CD14-positive monocyte (primary cell): ENCODE data around the gene ZNF559. TPM values are rescaled to one million over a fixed set of nuclear protein-coding genes. Genes with fewer than 3 reads are reported as not detected.
A peak's percentile ranks its signal among the peaks of the same experiment; 100 is the strongest.

ENCODE experiments used
- DNase-seq, 3 donors: peaks; one replicate each; pipeline ENCODE4 v3.0.0-alpha.2; 2011 to 2022
- H2AFZ ChIP-seq: 2 replicates; pipeline ENCODE4 v1.6.0; 2012; ENCODE audit warnings: mild to moderate bottlenecking, low read depth, low read length, inconsistent platforms; ENCODE audit not compliant: insufficient read depth, poor library complexity, severe bottlenecking
- H3K27ac ChIP-seq, 2 donors: 1 replicate in 1 of 2; 2 replicates in 1 of 2; pipeline ENCODE4 v1.5.1; 2012 to 2013; ENCODE audit warnings: low read length in 2 of 2, control low read depth in 1 of 2, inconsistent platforms in 1 of 2, low read depth in 1 of 2, mild to moderate bottlenecking in 1 of 2
- H3K27me3 ChIP-seq, 2 donors: one replicate each; pipeline versions ENCODE4 v1.6.0 to v1.6.1; 2011 to 2013; ENCODE audit warnings: low read length in 2 of 2; ENCODE audit not compliant: control insufficient read depth in 2 of 2, insufficient read depth in 2 of 2
- H3K36me3 ChIP-seq, 2 donors: replicated peaks in 1 of 2; 1 replicate in 1 of 2; 2 replicates in 1 of 2; pipeline versions ENCODE4 v1.5.1 to v1.6.1; 2012 to 2013; ENCODE audit warnings: low read length in 2 of 2, control low read depth in 1 of 2, inconsistent platforms in 1 of 2, mild to moderate bottlenecking in 1 of 2; ENCODE audit not compliant: insufficient read depth in 2 of 2, control insufficient read depth in 1 of 2
- H3K4me1 ChIP-seq, 2 donors: 1 replicate in 1 of 2; 2 replicates in 1 of 2; pipeline versions ENCODE4 v1.5.1 to v1.6.1; 2012 to 2013; ENCODE audit warnings: low read length in 2 of 2, control low read depth in 1 of 2, inconsistent platforms in 1 of 2, mild to moderate bottlenecking in 1 of 2, moderate library complexity in 1 of 2; ENCODE audit not compliant: insufficient read depth in 2 of 2, control insufficient read depth in 1 of 2
- H3K4me2 ChIP-seq: replicated peaks from 2 replicates; pipeline ENCODE3; 2012; ENCODE audit warnings: low read length, moderate library complexity, mild to moderate bottlenecking; ENCODE audit not compliant: poor library complexity, severe bottlenecking; ENCODE audit errors: extremely low read depth
- H3K4me3 ChIP-seq, 3 experiments: fragments of 200-600 bp in 1 of 3; sonication (generic) in 1 of 3; replicated peaks in 1 of 3; 1 replicate in 2 of 3; 2 replicates in 1 of 3; pipeline ENCODE4 v1.5.1; 2011 to 2013; ENCODE audit warnings: low read length in 3 of 3, mild to moderate bottlenecking in 3 of 3, control low read depth in 2 of 3, low read depth in 2 of 3, inconsistent platforms in 1 of 3, moderate library complexity in 1 of 3
- H3K79me2 ChIP-seq: 2 replicates; pipeline ENCODE4 v1.6.0; 2012; ENCODE audit warnings: mild to moderate bottlenecking, control low read depth, inconsistent platforms, low read length, moderate library complexity; ENCODE audit not compliant: insufficient read depth
- H3K9ac ChIP-seq: 2 replicates; pipeline ENCODE4 v1.6.0; 2017; ENCODE audit warnings: low read length, mild to moderate bottlenecking; ENCODE audit not compliant: insufficient read depth, poor library complexity, severe bottlenecking
- H3K9me3 ChIP-seq, 2 donors: replicated peaks in 1 of 2; 1 replicate in 1 of 2; 2 replicates in 1 of 2; pipeline versions ENCODE4 v1.5.1 to v1.6.1; 2012 to 2013; ENCODE audit warnings: low read length in 2 of 2, control low read depth in 1 of 2; ENCODE audit not compliant: control insufficient read depth in 1 of 2, insufficient read depth in 1 of 2
- H4K20me1 ChIP-seq: 2 replicates; pipeline ENCODE4 v1.6.0; 2012; ENCODE audit warnings: mild to moderate bottlenecking, low read length, control low read depth, moderate library complexity; ENCODE audit not compliant: insufficient read depth
- H3K27ac Mint-ChIP-seq, 7 donors: one replicate each; pipeline ENCODE4 v1.8.0; 2020; ENCODE audit warnings: mild to moderate bottlenecking in 7 of 7, mixed read lengths in 7 of 7, moderate library complexity in 6 of 7, inconsistent platforms in 2 of 7
- H3K27me3 Mint-ChIP-seq, 3 donors: one replicate each; pipeline ENCODE4 v1.8.0; 2021 to 2022; ENCODE audit warnings: low read depth in 3 of 3, mild to moderate bottlenecking in 3 of 3, mixed read lengths in 3 of 3, moderate library complexity in 3 of 3, inconsistent platforms in 1 of 3
- H3K36me3 Mint-ChIP-seq, 2 donors: one replicate each; pipeline ENCODE4 v1.8.0; 2020; ENCODE audit warnings: mixed read lengths in 2 of 2, inconsistent platforms in 1 of 2, mild to moderate bottlenecking in 1 of 2
- H3K4me1 Mint-ChIP-seq: one replicate; pipeline ENCODE4 v1.8.0; 2020; ENCODE audit warnings: mild to moderate bottlenecking, mixed read lengths
- H3K4me3 Mint-ChIP-seq, 2 donors: one replicate each; pipeline ENCODE4 v1.8.0; 2020; ENCODE audit warnings: mild to moderate bottlenecking in 2 of 2, mixed read lengths in 2 of 2, moderate library complexity in 1 of 2
- H3K9me3 Mint-ChIP-seq, 7 donors: one replicate each; pipeline ENCODE4 v1.8.0; 2020 to 2022; ENCODE audit warnings: mixed read lengths in 7 of 7, mild to moderate bottlenecking in 6 of 7, moderate library complexity in 6 of 7, inconsistent platforms in 2 of 7
- CTCF ChIP-seq: fragments of 200-600 bp; IDR thresholded peaks from one replicate; pipeline ENCODE4 v1.8.0; 2022; ENCODE audit warnings: antibody characterized with exemption, mild to moderate bottlenecking
- WGBS: methylation state at CpG from one replicate; pipeline ENCODE4 v1.1.5; 2013; ENCODE audit warnings: missing lambda C conversion rate; ENCODE audit not compliant: insufficient coverage; 5-methylcytosine and 5-hydroxymethylcytosine counted together
- intact Hi-C, 2 donors: fragments of 100-400 bp; cut with micrococcal nuclease; formaldehyde crosslinking; loops; one replicate each; pipeline versions ENCODE4 v1.15.0 to v1.15.1; 2023
- polyA plus RNA-seq, 3 donors: library from polyadenylated mRNA; depleted of rRNA in 1 of 3; unstranded in 2 of 3; stranded (reverse) in 1 of 3; fragments of 300-500 nt in 2 of 3; fragments of >200 nt in 1 of 3; fragmentation: Illumina TruSeq in 2 of 3; gene quantifications; 1 replicate in 2 of 3; 2 replicates in 1 of 3; pipeline ENCODE4 v1.2.3, GENCODE V29; 2012 to 2021

The ZNF559 gene
- polyA plus RNA-seq, 3 donors: 9.0 to 16.0 (median 9.1) TPM

DNA sequence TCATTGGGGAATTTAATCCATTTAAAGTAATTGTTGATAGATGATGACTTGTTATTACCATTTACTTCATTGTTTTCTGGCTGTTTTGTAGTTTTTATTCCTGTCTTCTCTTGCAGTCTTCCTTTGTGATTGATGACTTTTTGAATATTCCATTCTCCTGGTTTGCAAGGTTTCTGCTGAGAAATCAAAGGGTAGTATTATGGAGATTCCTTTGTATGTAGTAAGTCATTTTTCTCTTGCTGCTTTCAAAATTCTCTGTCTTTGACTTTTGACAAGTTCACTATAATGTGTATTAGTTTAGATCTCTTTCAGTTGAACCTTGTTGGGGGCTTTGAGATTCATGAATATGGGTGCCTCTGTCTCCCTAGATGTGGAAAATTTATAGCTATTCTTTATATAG lies 6.0 kb downstream of the ZNF559 start:
- H3K36me3 Mint-ChIP-seq: peaks cover 48 to 75% of the 10 kb centered on the region in 2 donors
- peaks cover 0 to 2% (median 0%) of the 10 kb centered on the region in 3 donors for H3K27me3 Mint-ChIP-seq
- Histone ChIP-seq H3K4me1 (peaks cover 0 to under 1% of the 10 kb centered on the region in 2 donors), H3K9me3 (peaks cover 54 to 96% of the 10 kb centered on the region in 2 donors), H3K9ac (no peak overlapping the region), H4K20me1 (no peaks in the 10 kb centered on the region), H2AFZ (no peak overlapping the region), H3K27ac (no peak overlapping the region), H3K27me3 (no peaks in the 10 kb centered on the region), H3K4me3 (no peak overlapping the region), H3K79me2 (peaks cover 5% of the 10 kb centered on the region), H3K4me2 (no peak overlapping the region), H3K36me3 (peaks cover 7 to 63% of the 10 kb centered on the region in 2 donors)
- DNase-seq: no peak
- TF ChIP-seq CTCF: no peak
- no peak overlapping the region for H3K4me3 Mint-ChIP-seq
- no peak overlapping the region for H3K27ac Mint-ChIP-seq
- intact Hi-C loops: loop anchor here (5.0 to 10.0 kb wide), 3 partner anchors 102 to 345 kb away; partner anchors contain the start of gene ZNF562 (in 1 of the 2)
- peaks cover 43 to 91% (median 80%) of the 10 kb centered on the region in 7 donors for H3K9me3 Mint-ChIP-seq
- no peaks in the 10 kb centered on the region for H3K4me1 Mint-ChIP-seq

- no peak for TF ChIP-seq CTCF
- H2AFZ ChIP-seq: no peak overlapping the region
- no peak overlapping the region for H3K4me2 ChIP-seq
- WGBS: no CpG with 5 or more reads among the region's 6 CpGs
- no peaks in the 10 kb centered on the region for H3K79me2 ChIP-seq
- no peak for DNase-seq
- no peaks in the 10 kb centered on the region for H3K4me1 Mint-ChIP-seq
- no peaks in the 10 kb centered on the region for H3K27me3 Mint-ChIP-seq
- no peak overlapping the region for H3K4me3 Mint-ChIP-seq
- no peak overlapping the region for H3K9ac ChIP-seq
- no peaks in the 10 kb centered on the region for H4K20me1 ChIP-seq
- H3K36me3 ChIP-seq: peaks cover 16 to 59% of the 10 kb centered on the region in 2 donors
- no peaks in the 10 kb centered on the region for H3K27me3 ChIP-seq
- H3K9me3 Mint-ChIP-seq: peaks cover 49 to 93% (median 85%) of the 10 kb centered on the region in 7 donors
- H3K9me3 ChIP-seq: peaks cover 48 to 95% of the 10 kb centered on the region in 2 donors
- intact Hi-C loops: no loop called here
- no peak overlapping the region for H3K27ac Mint-ChIP-seq
- H3K4me3 ChIP-seq: peak overlapping the region in 1 of 3 experiments; percentile 45
- H3K36me3 Mint-ChIP-seq: peaks cover 49 to 60% of the 10 kb centered on the region in 2 donors
- no peak overlapping the region for H3K27ac ChIP-seq
- H3K4me1 ChIP-seq: no peaks in the 10 kb centered on the region
Observed at GRCh38 chr19:9342610-9343304, 18.8 kb downstream of the ZNF559 start.
